ENCODE data around the gene HDAC4. TPM values are rescaled to one million over a fixed set of nuclear protein-coding genes. Genes with fewer than 3 reads are reported as not detected.
A peak's percentile ranks its signal among the peaks of the same experiment; 100 is the strongest.

HDAC4 gene
- polyA plus RNA-seq, 2 of the 4 experiments (the other 2 are of a cell fraction): 8.6 to 10.4 TPM

- FAIRE-seq (no peak), DNase-seq (ENCODE audit: low read depth in 1 of 2, low spot score in 1 of 2) (no peak), ATAC-seq (no peak)
- H3K4me1 ChIP-seq: peaks cover 6% of the 10 kb centered on the region; the same call in 1 of the 3 replicates
- ChIA-PET POLR2A (no interaction called here), CTCF (interaction anchor here (3.8 to 4.3 kb wide), 2 partner anchors 18 to 74 kb away, joined by 16 to 49 read pairs; no protein-coding TSS in a partner anchor)
- no peaks in the 10 kb centered on the region for H3K9me3 ChIP-seq
- TF ChIP-seq RNF2 (IDR thresholded peaks at IDR 0.05; ENCODE audit: borderline replicate concordance, low read depth) (no peak), REST (IDR thresholded peaks at IDR 0.05) (peak; percentile 52; the same call in 1 of the 2 replicates)
- no peak overlapping the region for H3K4me3 ChIP-seq
- H3K27ac ChIP-seq: 0 out of 6 replicates have a peak overlapping the region, but pooled peaks of 1 of the 2 experiments have one; percentile 5
- H3K4me2 ChIP-seq: no peak overlapping the region
- WGBS (ENCODE audit: missing lambda C conversion rate): 94% methylated on average over 5 of the region's 6 CpGs
Measured at GRCh38 chr2:239108459-239108858, 292.4 kb downstream of the HDAC4 start.

GRCh38 chr2:239107936-239108335, 292.9 kb downstream of the HDAC4 start:
- FAIRE-seq: no peak
- WGBS (ENCODE audit: missing lambda C conversion rate): 92% methylated on average over 17 of the region's 26 CpGs
- Histone ChIP-seq H3K4me1 (peaks cover 5% of the 10 kb centered on the region; the same call in 1 of the 3 replicates), H3K4me2 (no peak overlapping the region), H3K9me3 (no peaks in the 10 kb centered on the region), H3K27ac (no peak overlapping the region), H3K4me3 (no peak overlapping the region)
- no peak for ATAC-seq
- no peak for DNase-seq (ENCODE audit: low read depth in 1 of 2, low spot score in 1 of 2)
- TF ChIP-seq CHD4 (IDR thresholded peaks at IDR 0.05; ENCODE audit: borderline replicate concordance) (no peak), ZNF302 (CRISPR knock-in tag; IDR thresholded peaks at IDR 0.05) (no peak), USF2 (IDR thresholded peaks at IDR 0.05) (no peak), MYC (IDR thresholded peaks at IDR 0.05; ENCODE audit: borderline replicate concordance, low read length) (no peak), PBX3 (IDR thresholded peaks at IDR 0.05) (no peak), HMGXB4 (CRISPR knock-in tag; IDR thresholded peaks at IDR 0.05; ENCODE audit: borderline replicate concordance) (no peak), MAX (IDR thresholded peaks at IDR 0.05) (no peak), RARB (CRISPR knock-in tag; IDR thresholded peaks at IDR 0.05) (no peak)
- ChIA-PET CTCF (interaction anchor here (0.6 to 4.3 kb wide), 9 partner anchors 8 to 868 kb away, joined by 3 to 49 read pairs (median 9); no protein-coding TSS in a partner anchor), POLR2A (no interaction called here)

GRCh38 chr2:239106966-239107365, 293.9 kb downstream of the HDAC4 start:
- no peak for FAIRE-seq
- no peak for TF ChIP-seq RNF2 (IDR thresholded peaks at IDR 0.05; ENCODE audit: borderline replicate concordance, low read depth)
- TF ChIP-seq FOSB (CRISPR knock-in tag; IDR thresholded peaks at IDR 0.05): no peak
- no peak for TF ChIP-seq ZFP36 (IDR thresholded peaks at IDR 0.05; ENCODE audit: borderline replicate concordance, partially characterized antibody)
- TF ChIP-seq KDM1A (IDR thresholded peaks at IDR 0.05; ENCODE audit: low read depth): no peak
- TF ChIP-seq HES2 (IDR thresholded peaks at IDR 0.05): no peak
- TF ChIP-seq EHMT2 (IDR thresholded peaks at IDR 0.05; ENCODE audit: low read depth): no peak
- no peak for TF ChIP-seq BHLHE40 (IDR thresholded peaks at IDR 0.05; ENCODE audit: low read depth, low read length)
- TF ChIP-seq CHD4 (IDR thresholded peaks at IDR 0.05; ENCODE audit: borderline replicate concordance): no peak
- no peak for DNase-seq (ENCODE audit: low read depth in 1 of 2, low spot score in 1 of 2)
- ATAC-seq: no peak
- POLR2A ChIA-PET: no interaction called here
- 69% methylated on average over 5 of the region's 9 CpGs for WGBS (ENCODE audit: missing lambda C conversion rate)
- Histone ChIP-seq H3K9me3 (no peaks in the 10 kb centered on the region), H3K27ac (no peak overlapping the region), H3K4me1 (peaks cover 5% of the 10 kb centered on the region; the same call in 1 of the 3 replicates), H3K4me2 (no peak overlapping the region), H3K4me3 (no peak overlapping the region)
- CTCF ChIA-PET: interaction anchor here (0.6 to 4.3 kb wide), 24 partner anchors 9 to 869 kb away, joined by 3 to 49 read pairs (median 4); partner anchors contain the start of gene TWIST2

Data from A549 (cell line).